ENCODE measurements around the gene RRM1.
"Not testable (repeated sequence)": the region's sequence is repeated elsewhere in the genome, so short reads cannot be mapped to it uniquely, and the experiment has no call there.

Gene RRM1

GRCh38 chr11:4084406-4085125 is 10.0 kb upstream of the RRM1 start:
- no peak for DNase-seq

DNA sequence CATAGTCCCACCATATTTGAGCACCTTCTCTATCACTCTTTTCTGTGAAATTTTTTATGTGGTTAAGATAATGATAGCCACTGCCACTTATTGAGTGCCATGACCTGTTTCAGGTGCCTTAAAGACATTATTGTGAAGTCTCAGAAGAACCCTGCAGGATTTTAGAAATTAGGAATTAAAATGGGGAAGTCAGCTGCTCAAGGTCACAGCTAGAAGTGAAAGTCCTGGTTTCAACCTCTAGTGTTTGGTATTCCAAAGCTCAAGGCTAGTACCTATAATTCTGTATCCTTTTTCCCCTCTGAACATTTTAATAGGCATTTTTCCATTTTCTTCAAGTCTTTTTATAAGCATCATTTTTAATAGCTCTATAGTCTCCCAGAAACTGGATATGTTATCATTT is 9.0 kb upstream of the RRM1 start:
- DNase-seq = no peak

GRCh38 chr11:4086575-4087353 is 7.8 kb upstream of the RRM1 start:
- DNase-seq = no peak

GRCh38 chr11:4087551-4087950 is 7.0 kb upstream of the RRM1 start:
- no peak for DNase-seq

GRCh38 chr11:4090258-4090657 is 4.3 kb upstream of the RRM1 start:
- DNase-seq = peak; percentile 74

GRCh38 chr11:4092026-4092425 is 2.6 kb upstream of the RRM1 start:
- DNase-seq = peak; percentile 56

DNA sequence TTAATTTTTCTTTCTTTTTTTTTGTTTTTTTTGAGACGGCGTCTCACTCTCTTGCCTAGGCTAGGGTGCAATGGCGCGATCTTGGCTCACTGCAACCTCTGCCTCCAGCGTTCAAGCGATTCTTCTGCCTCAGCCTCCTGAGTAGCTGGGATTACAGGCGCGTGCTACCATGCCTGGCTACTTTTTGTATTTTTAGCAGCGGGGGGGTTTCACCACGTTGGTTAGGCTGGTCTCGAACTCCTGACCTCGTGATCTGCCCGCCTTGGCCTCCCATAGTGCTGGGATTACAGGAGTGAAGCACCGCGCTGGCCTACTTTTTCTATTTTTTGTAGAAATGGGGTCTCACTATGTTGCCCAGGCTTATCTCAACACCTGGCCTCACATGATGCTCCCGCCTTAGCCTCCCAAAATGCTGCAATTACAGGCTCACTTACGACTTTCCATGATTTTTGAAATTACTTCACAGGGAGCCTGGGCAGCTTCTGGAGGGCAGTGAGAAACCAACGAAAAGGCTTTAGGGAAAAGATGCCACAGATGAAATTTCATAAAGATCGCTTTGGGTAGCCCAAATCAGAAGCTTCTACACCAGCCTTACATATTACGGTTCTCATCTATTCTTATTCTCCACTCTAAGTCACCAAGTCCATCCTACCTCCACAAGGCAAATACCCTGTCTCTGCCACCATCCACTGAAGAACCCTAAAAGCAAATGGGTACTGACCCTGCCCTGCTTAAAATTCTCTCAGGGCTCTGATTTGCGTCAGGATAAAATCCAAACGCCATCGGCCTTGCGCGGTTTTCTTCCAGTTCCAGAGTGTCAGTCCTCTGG is 866 bp upstream of the RRM1 start:
- DNase-seq = no peak

GRCh38 chr11:4095509-4096230 is 1.1 kb downstream of the RRM1 start:
- peak; percentile 31 for DNase-seq

DNA sequence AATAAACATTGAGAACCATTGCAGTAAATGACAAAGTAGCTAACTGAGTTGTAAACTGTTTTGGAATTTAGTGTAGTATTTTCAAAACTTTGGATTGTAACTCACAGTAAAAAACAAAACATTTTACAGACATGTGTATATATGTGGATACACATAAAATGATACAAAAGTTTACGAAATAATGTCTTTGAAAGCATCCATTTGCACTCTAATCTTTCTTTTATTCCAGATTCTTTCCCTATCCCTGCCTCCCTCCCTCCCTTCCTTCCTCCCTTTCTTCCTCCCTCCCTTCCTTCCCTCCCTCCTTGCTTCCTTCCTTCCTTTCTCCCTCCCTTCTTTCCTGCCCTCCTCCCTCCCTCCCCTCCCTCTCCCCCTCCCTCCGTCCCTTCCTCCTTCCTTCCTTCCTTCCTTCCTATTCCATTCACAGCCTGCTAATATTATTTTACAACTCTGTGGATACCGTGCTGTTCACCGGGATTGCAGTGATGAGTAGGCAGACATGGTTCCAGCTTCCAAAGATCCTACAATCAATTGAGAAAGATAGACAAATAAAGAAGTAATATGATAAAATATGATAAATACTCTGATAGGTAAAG is 3.5 kb downstream of the RRM1 start:
- no peak for DNase-seq

- DNase-seq = no peak
Observed at GRCh38 chr11:4102711-4103110, 8.1 kb downstream of the RRM1 start.

- no peak for DNase-seq
Observed at GRCh38 chr11:4103269-4103668, 8.7 kb downstream of the RRM1 start.

DNA sequence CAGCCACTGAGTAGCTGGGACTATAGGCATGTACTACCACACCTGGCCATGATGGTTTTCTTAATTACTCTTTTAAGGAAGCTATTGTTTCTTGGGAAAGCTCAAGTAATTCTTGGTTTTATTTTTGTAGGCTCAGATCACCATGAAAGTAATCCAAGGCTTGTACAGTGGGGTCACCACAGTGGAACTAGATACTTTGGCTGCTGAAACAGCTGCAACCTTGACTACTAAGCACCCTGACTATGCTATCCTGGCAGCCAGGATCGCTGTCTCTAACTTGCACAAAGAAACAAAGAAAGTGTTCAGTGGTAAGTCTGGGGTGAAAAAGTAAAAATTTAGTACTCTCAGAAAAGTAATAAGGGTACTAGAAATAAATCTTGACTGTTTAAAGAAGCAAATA is 11.3 kb downstream of the RRM1 start:
- DNase-seq = no peak

- no peak for DNase-seq
Observed at GRCh38 chr11:4111834-4112233, 17.2 kb downstream of the RRM1 start.

DNA sequence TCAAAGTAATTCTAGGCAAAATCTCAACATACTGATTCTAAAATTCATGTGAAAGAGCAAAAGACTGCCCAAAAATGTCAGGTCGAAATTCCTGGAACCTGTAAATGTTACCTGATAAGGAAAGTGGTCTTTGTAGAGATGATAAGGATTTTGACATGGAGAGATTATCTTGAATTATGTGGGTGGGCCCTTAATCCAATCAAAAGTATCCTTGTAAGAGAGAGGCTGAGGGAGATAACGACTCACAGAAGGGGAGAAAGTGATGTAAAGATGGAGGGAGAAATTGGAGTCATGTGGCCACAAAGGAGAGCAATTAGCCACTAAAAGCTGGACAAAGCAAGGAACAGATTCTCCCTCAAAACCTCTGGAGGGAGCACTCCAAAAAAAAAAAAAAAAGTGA is 20.5 kb downstream of the RRM1 start:
- no peak for DNase-seq

DNA sequence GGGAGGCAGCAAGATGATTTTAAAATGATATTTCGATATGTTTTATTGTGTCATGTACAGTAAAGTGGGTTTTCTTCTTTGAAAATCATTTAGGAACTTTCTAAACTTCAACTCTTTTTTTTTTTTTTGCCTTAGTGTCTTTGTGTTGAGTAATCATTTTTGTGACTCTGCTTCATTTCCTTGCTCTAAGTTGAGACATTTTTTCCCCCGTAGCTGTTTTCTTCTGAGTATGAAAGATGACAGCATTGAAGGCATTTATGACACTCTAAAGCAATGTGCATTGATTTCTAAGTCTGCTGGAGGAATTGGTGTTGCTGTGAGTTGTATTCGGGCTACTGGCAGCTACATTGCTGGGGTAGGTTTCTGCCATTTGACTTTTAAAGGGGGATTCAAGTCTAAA is 23.5 kb downstream of the RRM1 start:
- no peak for DNase-seq

DNA sequence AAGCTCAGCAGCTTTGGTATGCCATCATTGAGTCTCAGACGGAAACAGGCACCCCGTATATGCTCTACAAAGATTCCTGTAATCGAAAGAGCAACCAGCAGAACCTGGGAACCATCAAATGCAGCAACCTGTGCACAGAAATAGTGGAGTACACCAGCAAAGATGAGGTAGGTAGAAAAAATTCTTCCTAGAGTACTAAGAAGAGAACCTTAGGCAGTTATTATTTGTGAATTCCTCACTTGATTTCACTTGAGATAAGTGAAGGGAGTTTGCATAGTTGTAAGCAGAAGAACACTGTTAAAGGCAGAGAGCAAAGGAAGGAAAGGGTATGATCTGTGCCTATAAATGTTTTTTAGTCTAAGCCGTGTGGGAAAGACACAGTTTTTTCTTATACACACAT is 28.6 kb downstream of the RRM1 start:
- DNase-seq = no peak

DNA sequence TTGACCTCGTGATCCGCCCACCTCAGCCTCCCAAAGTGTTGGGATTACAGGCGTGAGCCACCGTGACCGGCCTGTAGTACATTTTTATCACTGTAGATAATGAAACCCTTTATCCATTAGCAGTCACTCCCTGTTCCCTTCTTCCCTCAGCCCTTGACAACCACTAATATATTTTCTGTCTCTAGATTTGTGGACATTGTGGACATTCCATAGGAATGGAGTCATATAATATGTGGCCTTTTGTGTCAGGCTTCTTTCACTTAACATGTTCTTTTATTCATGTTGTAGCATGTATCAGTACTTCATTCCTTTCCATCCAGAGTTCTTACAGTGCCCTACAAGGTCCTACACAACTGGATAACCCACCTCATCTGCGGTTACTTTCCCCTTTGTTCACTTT is 30.5 kb downstream of the RRM1 start:
- no peak for DNase-seq

DNA sequence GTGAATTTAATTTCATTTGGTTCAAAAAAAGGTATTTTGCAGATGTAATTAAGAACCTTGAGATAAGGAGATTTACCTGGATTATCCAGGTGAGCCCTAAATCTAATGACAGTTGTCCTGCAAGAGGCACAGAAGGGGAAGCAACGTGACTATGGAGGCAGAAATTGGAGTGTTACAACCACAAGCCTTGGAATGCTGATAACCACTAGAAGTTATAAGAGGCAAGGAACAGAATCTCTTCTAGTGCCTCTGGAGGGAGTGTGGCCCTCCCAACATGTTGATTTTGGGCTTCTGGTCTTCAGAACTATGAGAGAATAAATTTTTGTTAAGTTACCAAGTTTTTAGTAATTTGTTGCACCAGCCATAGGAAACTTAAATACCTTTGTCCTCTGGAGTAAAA is 32.8 kb downstream of the RRM1 start:
- no peak for DNase-seq

GRCh38 chr11:4130219-4130618 is 35.6 kb downstream of the RRM1 start:
- DNase-seq = not testable (repeated sequence)

- DNase-seq = no peak
Observed at GRCh38 chr11:4134806-4135205, 40.2 kb downstream of the RRM1 start.

- DNase-seq = no peak
Observed at GRCh38 chr11:4138497-4138896, 43.9 kb downstream of the RRM1 start.

DNA sequence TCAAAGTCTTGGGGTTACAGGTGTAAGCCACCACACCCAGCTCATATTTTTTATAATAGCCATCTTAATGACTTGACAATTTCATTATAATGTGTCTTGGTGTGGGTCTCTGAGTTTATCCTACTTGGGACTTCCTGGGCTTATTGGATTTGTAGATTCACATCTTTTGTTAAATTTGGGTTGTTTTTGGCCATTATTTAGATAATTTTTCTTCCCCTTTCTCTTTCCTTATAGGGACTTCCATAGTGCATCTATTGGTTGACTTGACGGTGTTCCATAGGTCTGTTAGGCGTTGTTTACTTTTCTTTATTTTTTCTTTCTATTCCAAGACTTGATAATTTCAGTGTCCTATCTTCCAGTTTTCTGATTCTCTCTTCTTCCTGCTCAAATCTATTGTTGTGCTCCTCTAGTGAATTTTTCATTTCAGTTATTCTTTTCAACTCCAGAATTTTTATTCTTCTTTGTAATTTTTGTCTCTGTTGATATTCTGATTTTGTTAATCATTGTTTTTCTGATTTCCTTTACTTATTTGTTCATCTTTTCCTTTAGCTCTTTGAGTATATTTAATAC is 45.6 kb downstream of the RRM1 start:
- no peak for DNase-seq

Data from CD4-positive, alpha-beta T cell treated with Interleukin-17A for 1 hour (primary cell).